ENCODE data around the gene C3orf22. TPM values are rescaled to one million over a fixed set of nuclear protein-coding genes. Genes with fewer than 3 reads are reported as not detected.

Gene C3orf22
- total and polyA plus RNA-seq, 7 donors, result 0.12 TPM; not detected in 6

DNA sequence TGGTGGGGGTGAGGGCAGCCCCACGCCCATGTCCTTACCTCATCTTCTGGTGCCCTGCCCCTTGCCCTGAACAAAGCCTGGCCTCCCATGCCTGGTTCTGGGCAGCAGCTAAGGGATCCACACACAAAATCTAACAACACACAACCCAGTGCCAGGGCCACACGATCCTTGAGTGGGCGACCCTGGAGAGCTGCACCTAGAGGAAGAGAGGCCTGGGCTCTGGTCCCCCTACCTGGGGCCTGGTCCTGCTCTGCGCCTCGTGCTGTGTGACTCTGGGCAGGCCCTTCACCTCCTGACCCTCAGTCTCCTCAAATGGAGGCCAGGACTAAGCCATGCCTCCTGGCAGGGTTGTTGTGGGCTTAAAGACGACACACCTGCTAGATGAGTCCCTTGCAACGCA, 20.0 kb upstream of the C3orf22 start:
- 84 to 92% (median 92%) methylated on average over 7 of the region's 7 CpGs for WGBS, 3 donors
- H3K4me3 ChIP-seq, result no peak overlapping the region
- ATAC-seq, result no peak

DNA sequence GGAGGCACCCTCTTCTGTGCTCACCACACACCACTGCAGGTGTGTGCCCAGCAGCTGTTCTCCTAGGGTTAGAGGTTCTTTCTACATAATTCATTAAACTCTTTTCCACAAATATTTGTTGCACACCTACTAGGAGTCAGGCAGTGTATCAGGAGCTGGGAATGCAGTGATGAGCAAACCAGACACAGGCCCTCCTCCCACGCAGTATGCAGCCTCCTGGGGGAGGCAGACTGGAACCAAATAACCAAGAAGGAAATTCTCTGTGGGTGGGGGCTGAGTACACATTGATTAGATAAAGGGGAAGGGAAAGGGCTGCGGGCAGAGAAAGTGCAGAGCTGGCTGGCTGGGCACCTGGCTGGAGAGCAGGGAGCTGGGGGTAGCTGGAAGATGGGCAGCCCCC, 18.5 kb upstream of the C3orf22 start:
- H3K27ac ChIP-seq, result no peak overlapping the region
- H3K27me3 ChIP-seq (ENCODE audit: insufficient read depth in 3 of 3, low read length in 2 of 3), result no peaks in the 10 kb centered on the region
- DNase-seq, result no peak
- no peak overlapping the region for H3K4me3 ChIP-seq
- intact Hi-C loops (cut with DNase I), result no loop called here
- WGBS, 3 donors, result 75 to 93% (median 80%) methylated on average over 2 of the region's 2 CpGs
- H3K9me3 ChIP-seq, result no peaks in the 10 kb centered on the region
- TF ChIP-seq, protein P1, sequence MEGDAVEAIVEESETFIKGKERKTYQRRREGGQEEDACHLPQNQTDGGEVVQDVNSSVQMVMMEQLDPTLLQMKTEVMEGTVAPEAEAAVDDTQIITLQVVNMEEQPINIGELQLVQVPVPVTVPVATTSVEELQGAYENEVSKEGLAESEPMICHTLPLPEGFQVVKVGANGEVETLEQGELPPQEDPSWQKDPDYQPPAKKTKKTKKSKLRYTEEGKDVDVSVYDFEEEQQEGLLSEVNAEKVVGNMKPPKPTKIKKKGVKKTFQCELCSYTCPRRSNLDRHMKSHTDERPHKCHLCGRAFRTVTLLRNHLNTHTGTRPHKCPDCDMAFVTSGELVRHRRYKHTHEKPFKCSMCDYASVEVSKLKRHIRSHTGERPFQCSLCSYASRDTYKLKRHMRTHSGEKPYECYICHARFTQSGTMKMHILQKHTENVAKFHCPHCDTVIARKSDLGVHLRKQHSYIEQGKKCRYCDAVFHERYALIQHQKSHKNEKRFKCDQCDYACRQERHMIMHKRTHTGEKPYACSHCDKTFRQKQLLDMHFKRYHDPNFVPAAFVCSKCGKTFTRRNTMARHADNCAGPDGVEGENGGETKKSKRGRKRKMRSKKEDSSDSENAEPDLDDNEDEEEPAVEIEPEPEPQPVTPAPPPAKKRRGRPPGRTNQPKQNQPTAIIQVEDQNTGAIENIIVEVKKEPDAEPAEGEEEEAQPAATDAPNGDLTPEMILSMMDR (IDR thresholded peaks at IDR 0.05), result no peak
- peaks cover 3% of the 10 kb centered on the region for H3K4me1 ChIP-seq
- H3K36me3 ChIP-seq (ENCODE audit: insufficient read depth in 1 of 2, low read depth in 1 of 2), result no peaks in the 10 kb centered on the region
- no peak for ATAC-seq

More for the DNA sequence above, 20.0 kb upstream of the C3orf22 start:
- Histone ChIP-seq H3K27ac (no peak overlapping the region), H3K9me3 (no peaks in the 10 kb centered on the region), H3K27me3 (ENCODE audit: insufficient read depth in 3 of 3, low read length in 2 of 3) (no peaks in the 10 kb centered on the region), H3K36me3 (ENCODE audit: insufficient read depth in 1 of 2, low read depth in 1 of 2) (no peaks in the 10 kb centered on the region), H3K4me1 (peaks cover 3% of the 10 kb centered on the region)
- TF ChIP-seq, protein P1 (IDR thresholded peaks at IDR 0.05), result no peak
- intact Hi-C loops (cut with DNase I), result no loop called here
- DNase-seq, result no peak

DNA sequence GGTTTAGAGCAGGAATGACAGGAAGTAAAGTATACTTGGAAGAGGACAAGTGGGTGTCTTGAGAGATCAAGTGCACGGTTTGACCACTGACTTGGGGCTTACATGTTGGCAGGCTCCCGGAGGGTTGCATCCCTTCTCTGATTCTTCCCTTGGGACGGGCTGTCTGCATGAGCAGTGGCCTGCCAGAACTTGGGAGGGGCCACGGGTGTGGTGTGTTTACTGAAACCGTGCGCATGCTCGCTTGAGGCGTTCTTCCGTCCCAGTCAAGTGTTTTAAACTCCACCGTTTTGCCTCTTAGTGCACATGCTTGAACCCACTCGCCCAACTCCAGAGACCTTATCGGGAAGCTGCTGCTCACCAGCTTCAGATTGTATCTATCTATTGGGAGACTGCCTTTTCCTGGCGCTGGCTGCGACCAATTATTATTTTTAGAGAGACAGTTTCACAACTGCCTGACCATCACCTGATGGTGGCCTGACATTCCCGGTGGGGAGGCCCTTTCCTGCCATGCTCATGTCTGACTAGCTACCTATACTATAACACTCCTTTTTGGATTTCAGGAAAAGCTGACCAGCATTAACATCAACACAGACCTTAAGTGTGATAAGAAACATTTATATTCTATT, 14.9 kb upstream of the C3orf22 start:
- H3K4me1 ChIP-seq, result peaks cover 3% of the 10 kb centered on the region
- H3K36me3 ChIP-seq (ENCODE audit: insufficient read depth in 1 of 2, low read depth in 1 of 2), result no peaks in the 10 kb centered on the region
- WGBS, 3 donors, result 54 to 78% (median 66%) methylated on average over 15 of the region's 15 CpGs
- H3K4me3 ChIP-seq, result peak overlapping the region; percentile 37
- no peaks in the 10 kb centered on the region for H3K27me3 ChIP-seq (ENCODE audit: insufficient read depth in 3 of 3, low read length in 2 of 3)
- TF ChIP-seq, protein P1 (IDR thresholded peaks at IDR 0.05), result no peak
- intact Hi-C loops (cut with DNase I), result no loop called here
- H3K9me3 ChIP-seq, result no peaks in the 10 kb centered on the region
- ATAC-seq (peak; percentile 69 to 92 (median 78)), DNase-seq (peak in 1 of 2 donors; percentile 63)
- H3K27ac ChIP-seq, result peak overlapping the region; percentile 32

DNA sequence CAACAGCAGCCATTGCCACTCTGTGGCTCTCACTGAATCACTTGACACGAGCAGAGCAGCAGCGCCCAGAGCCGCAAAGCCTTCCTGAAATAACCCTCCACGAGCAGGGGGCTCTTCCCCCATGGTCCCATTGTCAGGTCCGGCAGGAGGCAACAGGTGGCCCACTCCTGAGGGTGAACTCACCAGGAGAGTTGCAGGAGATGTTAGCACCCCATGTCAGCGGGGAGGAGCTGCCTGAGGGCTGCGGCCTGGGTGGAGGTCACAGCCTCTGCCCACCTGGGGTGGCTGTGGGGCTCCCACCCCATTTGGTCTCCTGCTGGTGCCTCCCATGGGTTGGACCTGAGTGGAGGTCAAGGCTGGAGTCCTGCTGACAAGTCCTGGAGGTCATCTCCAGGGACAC, 12.3 kb upstream of the C3orf22 start:
- ATAC-seq, result no peak
- TF ChIP-seq, protein P1 (IDR thresholded peaks at IDR 0.05), result no peak
- DNase-seq, result no peak
- Histone ChIP-seq H3K4me3 (no peak overlapping the region), H3K9me3 (no peaks in the 10 kb centered on the region), H3K4me1 (peaks cover 3% of the 10 kb centered on the region), H3K27me3 (ENCODE audit: insufficient read depth in 3 of 3, low read length in 2 of 3) (no peaks in the 10 kb centered on the region), H3K27ac (no peak overlapping the region), H3K36me3 (ENCODE audit: insufficient read depth in 1 of 2, low read depth in 1 of 2) (no peaks in the 10 kb centered on the region)
- intact Hi-C loops (cut with DNase I), result no loop called here
- 88 to 96% (median 92%) methylated on average over 7 of the region's 7 CpGs for WGBS, 3 donors

DNA sequence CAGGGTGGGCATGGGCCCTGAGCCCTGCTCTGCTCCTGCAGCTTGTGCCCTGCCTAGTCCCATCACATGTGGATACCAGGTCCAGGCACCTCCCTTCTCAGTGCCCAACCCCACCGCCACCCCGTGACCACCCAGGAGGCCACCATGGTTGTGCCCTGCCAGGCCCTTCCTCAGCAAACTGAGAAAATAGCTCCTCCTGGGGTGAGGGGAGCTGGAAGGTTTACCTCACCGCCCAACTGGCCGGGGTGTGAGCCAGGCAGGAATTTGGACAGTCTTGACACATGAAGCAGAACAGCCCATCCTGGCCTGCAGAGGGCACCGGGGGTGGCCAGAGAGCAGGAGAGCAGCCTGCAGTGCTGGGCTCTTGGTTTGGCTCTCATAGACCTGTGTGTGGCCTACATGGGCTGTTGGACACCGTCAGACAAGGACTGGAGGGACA, 11.4 kb upstream of the C3orf22 start:
- no peak overlapping the region for H3K4me3 ChIP-seq
- H3K36me3 ChIP-seq (ENCODE audit: insufficient read depth in 1 of 2, low read depth in 1 of 2), result no peaks in the 10 kb centered on the region
- WGBS, 3 donors, result 70 to 76% (median 71%) methylated on average over 6 of the region's 6 CpGs
- TF ChIP-seq, protein P1 (IDR thresholded peaks at IDR 0.05), result no peak
- no peak overlapping the region for H3K27ac ChIP-seq
- no peak for DNase-seq
- ATAC-seq, result no peak
- H3K9me3 ChIP-seq, result no peaks in the 10 kb centered on the region
- intact Hi-C loops (cut with DNase I), result no loop called here
- no peaks in the 10 kb centered on the region for H3K27me3 ChIP-seq (ENCODE audit: insufficient read depth in 3 of 3, low read length in 2 of 3)
- H3K4me1 ChIP-seq, result peaks cover 3% of the 10 kb centered on the region

All from psoas muscle (tissue), 8 donors.